ENCODE data around the gene GPR141. TPM values are rescaled to one million over a fixed set of nuclear protein-coding genes. Genes with fewer than 3 reads are reported as not detected.

GPR141 gene
- total and polyA plus RNA-seq, 2 of the 13 experiments (the other 11 are each of a cell fraction or from before 2014, with no cell fraction given) = not detected

DNA sequence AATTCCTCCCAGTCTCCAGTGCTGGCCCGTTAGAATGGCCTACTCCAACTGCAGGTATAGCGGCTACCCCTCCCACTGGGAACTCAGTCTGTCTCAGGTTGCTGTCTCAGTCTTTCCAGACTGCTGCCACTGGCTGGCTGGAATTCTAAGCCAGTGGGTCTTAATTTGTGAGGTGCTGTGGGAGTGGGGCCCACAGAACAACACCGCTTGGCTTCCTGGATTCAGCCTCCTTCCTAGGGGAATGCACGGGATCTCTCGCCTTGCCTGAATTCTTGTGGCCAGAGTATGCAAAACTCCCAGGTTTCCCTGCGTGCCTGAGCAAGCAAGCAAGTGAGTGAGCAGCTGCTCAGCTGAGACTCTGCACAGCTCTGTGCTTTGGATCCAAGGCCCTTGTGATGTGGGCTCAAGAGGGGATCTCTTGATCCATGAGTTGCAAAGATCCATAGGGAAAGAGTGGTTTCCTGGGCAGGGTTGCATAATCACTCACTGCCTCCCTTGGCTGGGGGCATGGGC, 41.5 kb upstream of the GPR141 start (continued):
- TF ChIP-seq, protein P1, sequence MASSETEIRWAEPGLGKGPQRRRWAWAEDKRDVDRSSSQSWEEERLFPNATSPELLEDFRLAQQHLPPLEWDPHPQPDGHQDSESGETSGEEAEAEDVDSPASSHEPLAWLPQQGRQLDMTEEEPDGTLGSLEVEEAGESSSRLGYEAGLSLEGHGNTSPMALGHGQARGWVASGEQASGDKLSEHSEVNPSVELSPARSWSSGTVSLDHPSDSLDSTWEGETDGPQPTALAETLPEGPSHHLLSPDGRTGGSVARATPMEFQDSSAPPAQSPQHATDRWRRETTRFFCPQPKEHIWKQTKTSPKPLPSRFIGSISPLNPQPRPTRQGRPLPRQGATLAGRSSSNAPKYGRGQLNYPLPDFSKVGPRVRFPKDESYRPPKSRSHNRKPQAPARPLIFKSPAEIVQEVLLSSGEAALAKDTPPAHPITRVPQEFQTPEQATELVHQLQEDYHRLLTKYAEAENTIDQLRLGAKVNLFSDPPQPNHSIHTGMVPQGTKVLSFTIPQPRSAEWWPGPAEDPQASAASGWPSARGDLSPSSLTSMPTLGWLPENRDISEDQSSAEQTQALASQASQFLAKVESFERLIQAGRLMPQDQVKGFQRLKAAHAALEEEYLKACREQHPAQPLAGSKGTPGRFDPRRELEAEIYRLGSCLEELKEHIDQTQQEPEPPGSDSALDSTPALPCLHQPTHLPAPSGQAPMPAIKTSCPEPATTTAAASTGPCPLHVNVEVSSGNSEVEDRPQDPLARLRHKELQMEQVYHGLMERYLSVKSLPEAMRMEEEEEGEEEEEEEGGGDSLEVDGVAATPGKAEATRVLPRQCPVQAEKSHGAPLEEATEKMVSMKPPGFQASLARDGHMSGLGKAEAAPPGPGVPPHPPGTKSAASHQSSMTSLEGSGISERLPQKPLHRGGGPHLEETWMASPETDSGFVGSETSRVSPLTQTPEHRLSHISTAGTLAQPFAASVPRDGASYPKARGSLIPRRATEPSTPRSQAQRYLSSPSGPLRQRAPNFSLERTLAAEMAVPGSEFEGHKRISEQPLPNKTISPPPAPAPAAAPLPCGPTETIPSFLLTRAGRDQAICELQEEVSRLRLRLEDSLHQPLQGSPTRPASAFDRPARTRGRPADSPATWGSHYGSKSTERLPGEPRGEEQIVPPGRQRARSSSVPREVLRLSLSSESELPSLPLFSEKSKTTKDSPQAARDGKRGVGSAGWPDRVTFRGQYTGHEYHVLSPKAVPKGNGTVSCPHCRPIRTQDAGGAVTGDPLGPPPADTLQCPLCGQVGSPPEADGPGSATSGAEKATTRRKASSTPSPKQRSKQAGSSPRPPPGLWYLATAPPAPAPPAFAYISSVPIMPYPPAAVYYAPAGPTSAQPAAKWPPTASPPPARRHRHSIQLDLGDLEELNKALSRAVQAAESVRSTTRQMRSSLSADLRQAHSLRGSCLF (CRISPR knock-in tag; IDR thresholded peaks at IDR 0.05; ENCODE audit: borderline replicate concordance) = no peak
- TF ChIP-seq, protein P2, sequence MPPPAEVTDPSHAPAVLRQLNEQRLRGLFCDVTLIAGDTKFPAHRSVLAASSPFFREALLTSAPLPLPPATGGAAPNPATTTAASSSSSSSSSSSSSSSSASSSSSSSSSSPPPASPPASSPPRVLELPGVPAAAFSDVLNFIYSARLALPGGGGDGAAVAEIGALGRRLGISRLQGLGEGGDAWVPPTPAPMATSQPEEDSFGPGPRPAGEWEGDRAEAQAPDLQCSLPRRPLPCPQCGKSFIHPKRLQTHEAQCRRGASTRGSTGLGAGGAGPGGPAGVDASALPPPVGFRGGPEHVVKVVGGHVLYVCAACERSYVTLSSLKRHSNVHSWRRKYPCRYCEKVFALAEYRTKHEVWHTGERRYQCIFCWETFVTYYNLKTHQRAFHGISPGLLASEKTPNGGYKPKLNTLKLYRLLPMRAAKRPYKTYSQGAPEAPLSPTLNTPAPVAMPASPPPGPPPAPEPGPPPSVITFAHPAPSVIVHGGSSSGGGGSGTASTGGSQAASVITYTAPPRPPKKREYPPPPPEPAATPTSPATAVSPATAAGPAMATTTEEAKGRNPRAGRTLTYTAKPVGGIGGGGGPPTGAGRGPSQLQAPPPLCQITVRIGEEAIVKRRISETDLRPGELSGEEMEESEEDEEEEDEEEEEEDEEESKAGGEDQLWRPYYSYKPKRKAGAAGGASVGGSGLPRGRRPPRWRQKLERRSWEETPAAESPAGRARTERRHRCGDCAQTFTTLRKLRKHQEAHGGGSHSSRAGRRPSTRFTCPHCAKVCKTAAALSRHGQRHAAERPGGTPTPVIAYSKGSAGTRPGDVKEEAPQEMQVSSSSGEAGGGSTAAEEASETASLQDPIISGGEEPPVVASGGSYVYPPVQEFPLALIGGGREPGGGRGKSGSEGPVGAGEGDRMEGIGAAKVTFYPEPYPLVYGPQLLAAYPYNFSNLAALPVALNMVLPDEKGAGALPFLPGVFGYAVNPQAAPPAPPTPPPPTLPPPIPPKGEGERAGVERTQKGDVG (CRISPR knock-in tag; IDR thresholded peaks at IDR 0.05; ENCODE audit: borderline replicate concordance) = no peak
- TF ChIP-seq ZFP36L2 (CRISPR knock-in tag; IDR thresholded peaks at IDR 0.05) = no peak
- no peak for TF ChIP-seq SCMH1 (CRISPR knock-in tag; IDR thresholded peaks at IDR 0.05; ENCODE audit: borderline replicate concordance)
- TF ChIP-seq, protein P3, sequence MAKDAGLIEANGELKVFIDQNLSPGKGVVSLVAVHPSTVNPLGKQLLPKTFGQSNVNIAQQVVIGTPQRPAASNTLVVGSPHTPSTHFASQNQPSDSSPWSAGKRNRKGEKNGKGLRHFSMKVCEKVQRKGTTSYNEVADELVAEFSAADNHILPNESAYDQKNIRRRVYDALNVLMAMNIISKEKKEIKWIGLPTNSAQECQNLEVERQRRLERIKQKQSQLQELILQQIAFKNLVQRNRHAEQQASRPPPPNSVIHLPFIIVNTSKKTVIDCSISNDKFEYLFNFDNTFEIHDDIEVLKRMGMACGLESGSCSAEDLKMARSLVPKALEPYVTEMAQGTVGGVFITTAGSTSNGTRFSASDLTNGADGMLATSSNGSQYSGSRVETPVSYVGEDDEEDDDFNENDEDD (CRISPR knock-in tag; IDR thresholded peaks at IDR 0.05; ENCODE audit: borderline replicate concordance) = no peak
